ENCODE measurements around the gene IL5. TPM values are rescaled to one million over a fixed set of nuclear protein-coding genes. Genes with fewer than 3 reads are reported as not detected.

IL5 gene
- total and polyA plus RNA-seq, 2 of the 13 experiments (the other 11 are each of a cell fraction or from before 2014, with no cell fraction given), result not detected

DNA sequence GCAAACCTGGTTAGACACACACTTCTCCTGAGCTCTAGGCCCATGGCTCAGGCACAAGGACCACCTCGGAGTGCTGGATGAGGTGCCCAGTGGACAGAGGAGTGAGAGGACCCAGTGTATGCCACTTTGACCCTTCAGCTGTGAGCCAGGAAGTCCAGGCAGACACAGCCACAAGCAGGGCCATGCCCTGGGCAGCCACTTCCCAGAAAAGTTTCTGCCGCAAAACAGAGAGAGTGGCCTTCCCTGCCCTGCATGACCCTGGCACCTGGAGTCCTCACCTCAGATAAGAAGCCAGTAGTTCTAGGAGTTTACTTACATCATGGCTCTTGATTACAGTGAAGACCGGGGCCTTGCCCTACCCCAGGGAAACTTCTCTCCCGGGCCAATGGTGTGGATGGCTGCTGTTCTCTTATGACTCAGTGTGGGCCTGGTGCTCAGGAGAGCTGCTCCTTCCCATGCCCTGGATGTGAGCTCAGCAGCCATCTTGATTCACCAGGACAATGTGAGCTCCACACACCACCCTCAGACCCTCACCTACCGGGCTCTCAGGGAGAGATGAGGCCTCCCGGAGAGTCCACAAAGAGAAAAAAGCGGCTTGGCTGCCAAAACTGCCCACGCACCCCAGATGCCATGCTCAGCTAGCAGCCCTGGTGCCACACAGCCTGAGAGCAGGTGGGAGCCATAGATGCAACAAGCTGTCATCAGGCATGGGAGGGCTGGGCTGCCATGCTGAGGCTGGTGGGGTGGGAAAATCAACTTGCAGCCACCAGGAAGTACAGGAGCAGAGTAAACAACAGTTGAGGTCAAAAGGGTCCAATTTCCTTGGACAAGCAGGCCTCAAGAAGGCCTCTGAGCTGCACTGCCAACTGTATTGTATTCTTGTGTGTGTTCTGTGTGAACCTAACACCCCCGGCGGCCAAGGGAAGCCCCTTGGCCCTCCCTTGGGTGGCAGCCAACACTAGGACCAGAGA lies 41.1 kb downstream of the IL5 start:
- WGBS (ENCODE audit: low lambda C conversion rate), result 71% methylated on average over 6 of the region's 10 CpGs
- no TSS peak for BruUV-seq (replicated peaks)
- Histone ChIP-seq H3K4me1 (ENCODE audit: insufficient read depth, low read length) (peaks cover 94% of the 10 kb centered on the region), H3K79me2 (ENCODE audit: insufficient read depth, low read length) (no peaks in the 10 kb centered on the region), H3K9me3 (ENCODE audit: low read length) (no peaks in the 10 kb centered on the region), H3K4me3 (replicated peaks in 1 of 3; ENCODE audit: insufficient read depth in 1 of 3, low read depth in 2 of 3, low read length in 3 of 3) (peak overlapping the region in 1 of 3 experiments; percentile 57; a peak in 1 of 6 replicates), H2AFZ (ENCODE audit: low read length) (no peak overlapping the region), H3K4me2 (ENCODE audit: low read depth, low read length) (peak overlapping the region; percentile 77), H3K9ac (ENCODE audit: insufficient read depth, low read depth, low read length) (peak overlapping the region; percentile 45), H4K20me1 (ENCODE audit: insufficient read depth, low read length) (no peaks in the 10 kb centered on the region), H3K27me3 (ENCODE audit: control insufficient read depth in 1 of 2, insufficient read depth in 2 of 2, low read length in 2 of 2) (no peaks in the 10 kb centered on the region), H3K27ac (ENCODE audit: extremely low read length, insufficient read depth, low read length) (peak overlapping the region; percentile 53), H3K36me3 (replicated peaks in 1 of 2; ENCODE audit: control insufficient read depth in 1 of 2, insufficient read depth in 2 of 2, low read length in 2 of 2) (no peaks in the 10 kb centered on the region)
- POLR2A ChIA-PET, result interaction anchor here (0.5 to 5.4 kb wide), 8 partner anchors 12 to 115 kb away, joined by 3 to 39 read pairs (median 5); partner anchors contain the start of gene IRF1
- FAIRE-seq (peak; percentile 53), ATAC-seq (no peak), DNase-seq (ENCODE audit: low spot score) (peak; percentile 41)
- intact Hi-C loops (cut with micrococcal nuclease; ENCODE audit: unreplicated experiment), result loop anchor here (1.0 to 2.0 kb wide), 4 partner anchors 75 to 229 kb away; no protein-coding TSS in a partner anchor
- in situ Hi-C loops (cut with HindIII; ENCODE audit: extremely low pct_ligation_motif_present, low pct_unique_long_range_greater_than_20kb), result no loop called here
- CTCF ChIA-PET (ENCODE audit: low intra/inter-chr PET ratio, low total read pairs), result interaction anchor here (1.9 to 3.3 kb wide), 3 partner anchors 76 to 116 kb away, joined by 8 to 54 read pairs (median 44); no protein-coding TSS in a partner anchor
- TF ChIP-seq, protein P1, sequence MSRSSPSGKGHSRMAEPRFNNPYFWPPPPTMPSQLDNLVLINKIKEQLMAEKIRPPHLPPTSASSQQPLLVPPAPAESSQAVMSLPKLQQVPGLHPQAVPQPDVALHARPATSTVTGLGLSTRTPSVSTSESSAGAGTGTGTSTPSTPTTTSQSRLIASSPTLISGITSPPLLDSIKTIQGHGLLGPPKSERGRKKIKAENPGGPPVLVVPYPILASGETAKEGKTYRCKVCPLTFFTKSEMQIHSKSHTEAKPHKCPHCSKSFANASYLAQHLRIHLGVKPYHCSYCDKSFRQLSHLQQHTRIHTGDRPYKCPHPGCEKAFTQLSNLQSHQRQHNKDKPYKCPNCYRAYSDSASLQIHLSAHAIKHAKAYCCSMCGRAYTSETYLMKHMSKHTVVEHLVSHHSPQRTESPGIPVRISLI (CRISPR knock-in tag; IDR thresholded peaks at IDR 0.05; ENCODE audit: borderline replicate concordance), result no peak
- TF ChIP-seq RFX1 (IDR thresholded peaks at IDR 0.05) (no peak), TAF1 (CRISPR knock-in tag; IDR thresholded peaks at IDR 0.05) (no peak), SOX13 (IDR thresholded peaks at IDR 0.05) (no peak), SOX13 (CRISPR knock-in tag; conservative IDR thresholded peaks at IDR 0.05 in 1 of 2, IDR thresholded peaks at IDR 0.05 in 1 of 2) (peak in 1 of 2 experiments; percentile 59; a peak in 2 of 4 replicates), KLF16 (CRISPR knock-in tag; IDR thresholded peaks at IDR 0.05) (no peak), CEBPG (CRISPR knock-in tag; IDR thresholded peaks at IDR 0.05) (no peak), KDM5B (CRISPR knock-in tag; IDR thresholded peaks at IDR 0.05; ENCODE audit: borderline replicate concordance) (no peak), HNRNPL (IDR thresholded peaks at IDR 0.05; ENCODE audit: low read depth, low read length) (peak; percentile 66; the same call in 1 of the 2 replicates)
- TF ChIP-seq, protein P2, sequence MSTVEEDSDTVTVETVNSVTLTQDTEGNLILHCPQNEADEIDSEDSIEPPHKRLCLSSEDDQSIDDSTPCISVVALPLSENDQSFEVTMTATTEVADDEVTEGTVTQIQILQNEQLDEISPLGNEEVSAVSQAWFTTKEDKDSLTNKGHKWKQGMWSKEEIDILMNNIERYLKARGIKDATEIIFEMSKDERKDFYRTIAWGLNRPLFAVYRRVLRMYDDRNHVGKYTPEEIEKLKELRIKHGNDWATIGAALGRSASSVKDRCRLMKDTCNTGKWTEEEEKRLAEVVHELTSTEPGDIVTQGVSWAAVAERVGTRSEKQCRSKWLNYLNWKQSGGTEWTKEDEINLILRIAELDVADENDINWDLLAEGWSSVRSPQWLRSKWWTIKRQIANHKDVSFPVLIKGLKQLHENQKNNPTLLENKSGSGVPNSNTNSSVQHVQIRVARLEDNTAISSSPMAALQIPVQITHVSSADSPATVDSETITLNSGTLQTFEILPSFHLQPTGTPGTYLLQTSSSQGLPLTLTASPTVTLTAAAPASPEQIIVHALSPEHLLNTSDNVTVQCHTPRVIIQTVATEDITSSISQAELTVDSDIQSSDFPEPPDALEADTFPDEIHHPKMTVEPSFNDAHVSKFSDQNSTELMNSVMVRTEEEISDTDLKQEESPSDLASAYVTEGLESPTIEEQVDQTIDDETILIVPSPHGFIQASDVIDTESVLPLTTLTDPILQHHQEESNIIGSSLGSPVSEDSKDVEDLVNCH (CRISPR knock-in tag; IDR thresholded peaks at IDR 0.05), result no peak
- TF ChIP-seq, protein P3, sequence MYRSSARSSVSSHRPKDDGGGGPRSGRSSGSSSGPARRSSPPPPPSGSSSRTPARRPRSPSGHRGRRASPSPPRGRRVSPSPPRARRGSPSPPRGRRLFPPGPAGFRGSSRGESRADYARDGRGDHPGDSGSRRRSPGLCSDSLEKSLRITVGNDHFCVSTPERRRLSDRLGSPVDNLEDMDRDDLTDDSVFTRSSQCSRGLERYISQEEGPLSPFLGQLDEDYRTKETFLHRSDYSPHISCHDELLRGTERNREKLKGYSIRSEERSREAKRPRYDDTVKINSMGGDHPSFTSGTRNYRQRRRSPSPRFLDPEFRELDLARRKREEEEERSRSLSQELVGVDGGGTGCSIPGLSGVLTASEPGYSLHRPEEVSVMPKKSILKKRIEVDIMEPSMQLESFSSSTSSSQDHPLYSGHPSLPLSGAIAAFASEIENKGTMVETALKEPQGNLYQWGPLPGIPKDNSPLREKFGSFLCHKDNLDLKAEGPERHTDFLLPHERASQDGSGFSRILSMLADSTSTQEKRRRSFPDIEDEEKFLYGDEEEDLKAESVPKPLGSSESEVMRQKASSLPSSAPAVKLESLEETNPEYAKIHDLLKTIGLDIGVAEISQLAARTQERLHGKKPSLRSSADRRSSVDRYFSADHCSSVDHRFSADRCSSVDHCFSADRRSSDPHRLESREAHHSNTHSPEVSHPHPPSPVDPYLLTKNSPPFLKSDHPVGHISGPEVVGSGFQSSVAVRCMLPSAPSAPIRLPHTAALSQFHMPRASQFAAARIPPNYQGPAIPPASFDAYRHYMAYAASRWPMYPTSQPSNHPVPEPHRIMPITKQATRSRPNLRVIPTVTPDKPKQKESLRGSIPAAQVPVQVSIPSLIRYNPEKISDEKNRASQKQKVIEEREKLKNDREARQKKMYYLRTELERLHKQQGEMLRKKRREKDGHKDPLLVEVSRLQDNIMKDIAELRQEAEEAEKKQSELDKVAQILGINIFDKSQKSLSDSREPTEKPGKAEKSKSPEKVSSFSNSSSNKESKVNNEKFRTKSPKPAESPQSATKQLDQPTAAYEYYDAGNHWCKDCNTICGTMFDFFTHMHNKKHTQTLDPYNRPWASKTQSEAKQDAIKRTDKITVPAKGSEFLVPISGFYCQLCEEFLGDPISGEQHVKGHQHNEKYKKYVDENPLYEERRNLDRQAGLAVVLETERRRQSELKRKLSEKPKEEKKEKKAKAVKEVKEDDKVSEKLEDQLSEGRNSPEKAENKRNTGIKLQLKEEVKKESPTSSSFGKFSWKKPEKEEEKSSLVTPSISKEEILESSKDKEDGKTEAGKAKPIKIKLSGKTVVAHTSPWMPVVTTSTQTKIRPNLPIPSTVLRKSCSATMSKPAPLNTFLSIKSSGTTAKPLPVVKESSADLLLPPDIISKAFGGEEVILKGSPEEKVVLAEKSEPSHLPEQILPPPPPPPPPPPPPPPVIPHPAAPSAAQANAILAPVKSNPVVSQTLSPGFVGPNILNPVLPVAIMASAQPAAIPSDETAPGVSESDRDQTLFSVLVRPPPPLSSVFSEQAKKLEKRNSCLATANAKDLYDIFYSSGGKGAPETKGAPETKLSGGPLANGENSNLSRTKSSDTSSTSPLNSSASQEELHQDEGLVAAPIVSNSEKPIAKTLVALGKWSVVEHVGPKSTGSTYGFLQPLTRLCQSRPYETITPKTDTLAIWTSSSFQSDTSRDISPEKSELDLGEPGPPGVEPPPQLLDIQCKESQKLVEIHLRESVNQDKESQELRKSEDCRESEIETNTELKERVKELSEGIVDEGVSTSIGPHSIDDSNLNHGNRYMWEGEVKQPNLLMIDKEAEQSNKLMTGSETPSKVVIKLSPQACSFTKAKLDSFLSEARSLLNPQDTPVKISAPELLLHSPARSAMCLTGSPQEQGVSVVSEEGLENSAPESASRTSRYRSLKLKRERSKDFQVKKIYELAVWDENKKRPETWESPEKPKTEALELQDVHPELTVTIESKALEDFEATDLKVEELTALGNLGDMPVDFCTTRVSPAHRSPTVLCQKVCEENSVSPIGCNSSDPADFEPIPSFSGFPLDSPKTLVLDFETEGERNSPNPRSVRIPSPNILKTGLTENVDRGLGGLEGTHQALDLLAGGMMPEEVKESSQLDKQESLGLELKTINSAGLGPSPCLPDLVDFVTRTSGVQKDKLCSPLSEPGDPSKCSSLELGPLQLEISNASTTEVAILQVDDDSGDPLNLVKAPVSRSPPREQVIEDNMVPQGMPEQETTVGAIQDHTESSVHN (CRISPR knock-in tag; IDR thresholded peaks at IDR 0.05), result no peak

All from HepG2 (cell line).